HCT116 (cell line): Measurements from ENCODE around the gene MEI1. TPM values are rescaled to one million over a fixed set of nuclear protein-coding genes. Genes with fewer than 3 reads are reported as not detected.

ENCODE experiments used
- ATAC-seq: fragments of 200-7000 bp; cut with Tn5 transposase; 2 replicates; pipeline ENCODE4 v1.9.1; 2020; ENCODE audit warnings: mild to moderate bottlenecking, moderate library complexity
- BruUV-seq: library from RNA; stranded (reverse); fragments of 400-500 nt; replicated peaks from 2 replicates; lab custom pipeline; 2021; lab: Mats Ljungman, UMichigan
- CTCF ChIA-PET: fragments of 300-600 bp; sonication (Branson Sonifier 250); formaldehyde crosslinking; loops from one replicate; lab custom pipeline; 2021; ENCODE audit warnings: antibody characterized with exemption; lab: Charles Lee
- POLR2A ChIA-PET: fragments of 300-600, 350-600 bp; sonication (Branson Sonifier 250); formaldehyde crosslinking; loops from one replicate; lab custom pipeline; 2021; ENCODE audit warnings: antibody characterized with exemption; lab: Charles Lee
- RAD21 ChIA-PET, 2 experiments: fragments of 300-600 bp; sonication (Branson Sonifier 250); formaldehyde crosslinking; loops; one replicate each; lab custom pipeline; 2023; ENCODE audit warnings: low total read pairs in 2 of 2; ENCODE audit not compliant: uncharacterized antibody in 2 of 2, unreplicated experiment in 2 of 2, low non-redundant PET in 1 of 2; lab: Charles Lee
- DNase-seq: peaks from one replicate; pipeline ENCODE4 v3.0.0-alpha.2; 2010; ENCODE audit warnings: low read depth, low spot score
- H2AFZ ChIP-seq: fragments of 200-600 bp; shearing (Covaris generic), sonication (generic); 2 replicates; pipeline ENCODE4 v1.6.1; 2017; ENCODE audit warnings: low read depth, mixed run types, mixed read lengths, antibody characterized with exemption, low read length; ENCODE audit not compliant: poor library complexity, severe bottlenecking
- H3K27ac ChIP-seq: 2 replicates; pipeline ENCODE4 v1.5.1; 2012; ENCODE audit warnings: low read depth, low read length
- H3K27me3 ChIP-seq: fragments of 200-600 bp; sonication (generic); 2 replicates; pipeline ENCODE4 v1.6.1; 2016; ENCODE audit warnings: mixed run types, low read length, mixed read lengths; ENCODE audit not compliant: insufficient read depth
- H3K36me3 ChIP-seq, 2 experiments: fragments of 200-500 bp in 1 of 2; fragments of 200-600 bp in 1 of 2; sonication (Bioruptor generic) in 1 of 2; sonication (generic) in 1 of 2; 2 replicates each; pipeline versions ENCODE4 v1.5.1 to v1.6.1; 2014 to 2016; ENCODE audit warnings: low read length in 2 of 2, inconsistent platforms in 1 of 2, mixed read lengths in 1 of 2, mixed run types in 1 of 2; ENCODE audit not compliant: insufficient read depth in 2 of 2, control insufficient read depth in 1 of 2
- H3K4me1 ChIP-seq, 2 experiments: fragments of 200-600 bp in 1 of 2; sonication (generic) in 1 of 2; 2 replicates each; pipeline versions ENCODE4 v1.5.1 to v1.6.1; 2012 to 2017; ENCODE audit warnings: low read length in 2 of 2, inconsistent platforms in 1 of 2, mild to moderate bottlenecking in 1 of 2, mixed read lengths in 1 of 2, mixed run types in 1 of 2, moderate library complexity in 1 of 2; ENCODE audit not compliant: insufficient read depth in 2 of 2, control insufficient read depth in 1 of 2
- H3K4me2 ChIP-seq: fragments of 200-600 bp; sonication (generic); 2 replicates; pipeline ENCODE4 v1.6.1; 2017; ENCODE audit warnings: mixed run types, low read length, mixed read lengths
- H3K4me3 ChIP-seq, 2 experiments: fragments of 200-600 bp in 1 of 2; sonication (generic) in 1 of 2; replicated peaks in 1 of 2; 2 replicates each; pipeline ENCODE4 v1.5.1; 2011 to 2016; ENCODE audit warnings: low read length in 2 of 2, control low read depth in 1 of 2, low read depth in 1 of 2, mild to moderate bottlenecking in 1 of 2, mixed read lengths in 1 of 2, mixed run types in 1 of 2
- H3K79me2 ChIP-seq: fragments of 200-600 bp; sonication (generic); 2 replicates; pipeline ENCODE4 v1.6.1; 2017; ENCODE audit warnings: mild to moderate bottlenecking, mixed run types, low read length, moderate library complexity, mixed read lengths; ENCODE audit not compliant: insufficient read depth
- H3K9ac ChIP-seq: fragments of 200-600 bp; sonication (generic); 2 replicates; pipeline ENCODE4 v1.6.1; 2016; ENCODE audit warnings: low read length, mixed read lengths
- H3K9me2 ChIP-seq: fragments of 200-600 bp; sonication (generic), shearing (Covaris generic); 2 replicates; pipeline ENCODE4 v1.6.1; 2017; ENCODE audit warnings: mixed run types, mild to moderate bottlenecking, moderate library complexity; ENCODE audit not compliant: insufficient read depth
- H3K9me3 ChIP-seq, 2 experiments: fragments of 200-500 bp in 1 of 2; fragments of 200-600 bp in 1 of 2; sonication (Bioruptor generic) in 1 of 2; sonication (generic) in 1 of 2; 2 replicates each; pipeline ENCODE4 v1.6.1; 2014 to 2017; ENCODE audit warnings: low read length in 2 of 2, mixed read lengths in 2 of 2, inconsistent platforms in 1 of 2, low read depth in 1 of 2, mild to moderate bottlenecking in 1 of 2, mixed run types in 1 of 2, moderate library complexity in 1 of 2; ENCODE audit not compliant: control insufficient read depth in 1 of 2, insufficient read depth in 1 of 2
- H4K20me1 ChIP-seq: fragments of 200-600 bp; sonication (generic), shearing (Covaris generic); 2 replicates; pipeline ENCODE4 v1.6.1; 2017; ENCODE audit warnings: mixed run types, mild to moderate bottlenecking, moderate library complexity; ENCODE audit not compliant: insufficient read depth
- CBX3 ChIP-seq: IDR thresholded peaks from 2 replicates; pipeline ENCODE4 v1.6.1; 2012; ENCODE audit warnings: low read depth
- CEBPB ChIP-seq: IDR thresholded peaks from 2 replicates; pipeline ENCODE4 v1.6.1; 2012; ENCODE audit warnings: low read depth
- CTCF ChIP-seq, 3 experiments: fragments of 200-600 bp in 1 of 3; sonication (generic) in 1 of 3; IDR thresholded peaks in 2 of 3; conservative IDR thresholded peaks in 1 of 3; 2 replicates each; pipeline ENCODE4 v1.5.1; 2012 to 2017; ENCODE audit warnings: low read depth in 2 of 3, low read length in 2 of 3, antibody characterized with exemption in 1 of 3, borderline replicate concordance in 1 of 3, control low read depth in 1 of 3, mild to moderate bottlenecking in 1 of 3, mixed read lengths in 1 of 3, mixed run types in 1 of 3, moderate library complexity in 1 of 3; ENCODE audit not compliant: insufficient read depth in 1 of 3
- EGR1 ChIP-seq: IDR thresholded peaks from 2 replicates; pipeline ENCODE4 v1.6.1; 2012; ENCODE audit warnings: low read depth
- ELF1 ChIP-seq: IDR thresholded peaks from 2 replicates; pipeline ENCODE4 v1.6.1; 2012; ENCODE audit warnings: low read depth, borderline replicate concordance
- EZH2 ChIP-seq: fragments of 200-600 bp; sonication (generic); IDR thresholded peaks from 2 replicates; pipeline ENCODE4 v1.6.1; 2017; ENCODE audit warnings: antibody characterized with exemption, mixed run types
- EZH2phosphoT487 ChIP-seq: fragments of 200-600 bp; IDR thresholded peaks from 2 replicates; pipeline ENCODE4 v1.6.1; 2018; ENCODE audit warnings: antibody characterized with exemption, borderline replicate concordance
- FOSL1 ChIP-seq: IDR thresholded peaks from 2 replicates; pipeline ENCODE4 v1.6.1; 2012; ENCODE audit warnings: low read depth
- JUND ChIP-seq: IDR thresholded peaks from 2 replicates; pipeline ENCODE4 v1.6.1; 2012
- POLR2A ChIP-seq: IDR thresholded peaks from 2 replicates; pipeline ENCODE4 v1.7.0; 2011; ENCODE audit warnings: borderline replicate concordance; ENCODE audit not compliant: insufficient read depth, insufficient read length; ENCODE audit errors: extremely low read depth
- POLR2AphosphoS5 ChIP-seq: IDR thresholded peaks from 2 replicates; pipeline ENCODE4 v1.6.1; 2011; ENCODE audit warnings: mild to moderate bottlenecking, low read depth, low read length, moderate library complexity
- SP1 ChIP-seq: IDR thresholded peaks from 2 replicates; pipeline ENCODE4 v1.6.1; 2012; ENCODE audit warnings: low read depth
- SRF ChIP-seq: IDR thresholded peaks from 2 replicates; pipeline ENCODE4 v1.6.1; 2012; ENCODE audit warnings: low read depth
- TCF7L2 ChIP-seq: IDR thresholded peaks from 2 replicates; pipeline ENCODE4 v1.7.0; 2011; ENCODE audit warnings: borderline replicate concordance, inconsistent platforms; ENCODE audit not compliant: insufficient read depth, insufficient read length; ENCODE audit errors: extremely low read depth
- YY1 ChIP-seq: IDR thresholded peaks from 2 replicates; pipeline ENCODE4 v1.6.1; 2011; ENCODE audit warnings: low read length, low read depth, moderate library complexity, mild to moderate bottlenecking; ENCODE audit not compliant: insufficient replicate concordance; ENCODE audit errors: extremely low read depth
- ZFX ChIP-seq: fragments of 450-650 bp; IDR thresholded peaks from 2 replicates; pipeline ENCODE4 v1.6.1; 2017
- ZNF274 ChIP-seq: fragments of 200-500 bp; sonication (Bioruptor generic); IDR thresholded peaks from 2 replicates; pipeline ENCODE4 v1.6.1; 2014; ENCODE audit warnings: mild to moderate bottlenecking, low read depth, low read length, inconsistent platforms
- intact Hi-C: fragments of 100-400 bp; cut with micrococcal nuclease; formaldehyde crosslinking; loops from 2 replicates; pipeline ENCODE4 v1.10.0; 2022
- total RNA-seq: library from RNA; stranded (reverse); gene quantifications from one replicate; pipeline ENCODE4 v1.2.1, GENCODE V29; 2021; ENCODE audit not compliant: unreplicated experiment
- TF ChIP-seq, protein P1 (sequence below): IDR thresholded peaks from 2 replicates; pipeline ENCODE4 v1.6.1; 2011; ENCODE audit warnings: mild to moderate bottlenecking, low read length, moderate library complexity; ENCODE audit not compliant: insufficient replicate concordance; ENCODE audit errors: extremely low read depth
- TF ChIP-seq, protein P2 (sequence below): IDR thresholded peaks from 2 replicates; pipeline ENCODE4 v1.6.1; 2012

The MEI1 gene
- total RNA-seq, 1 experiment from 2014 or later, result 0.64 TPM

DNA sequence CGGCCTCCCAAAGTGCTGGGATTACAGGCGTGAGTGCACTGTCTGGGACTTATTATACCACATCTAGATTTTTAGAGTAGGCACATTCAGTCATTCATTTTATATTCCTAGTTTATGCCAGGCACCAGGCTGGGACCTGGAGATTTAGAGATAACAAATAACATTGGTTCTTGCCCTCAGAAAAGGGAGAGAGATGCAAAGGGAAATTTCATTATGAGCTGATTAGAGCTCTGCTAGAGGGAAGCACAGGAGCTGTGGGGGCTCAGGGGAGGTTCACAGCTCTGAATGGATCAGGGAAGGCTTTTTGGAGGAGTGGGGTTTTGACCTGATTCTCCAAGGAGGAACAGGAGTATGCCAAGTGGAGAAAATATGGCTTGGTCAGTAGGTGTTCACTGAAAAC lies 32.3 kb downstream of the MEI1 start:
- intact Hi-C loops, result no loop called here
- TF ChIP-seq CEBPB (no peak), JUND (no peak), POLR2AphosphoS5 (no peak), TCF7L2 (no peak), SP1 (no peak), EZH2phosphoT487 (no peak), CBX3 (no peak), YY1 (no peak), ELF1 (no peak), ZNF274 (no peak), POLR2A (no peak), SRF (no peak), CTCF (IDR thresholded peaks at IDR 0.05 in 2 of 3, conservative IDR thresholded peaks at IDR 0.05 in 1 of 3; ENCODE audit: borderline replicate concordance in 1 of 3, insufficient read depth in 1 of 3, low read depth in 2 of 3, low read length in 2 of 3) (no peak), ZFX (no peak), EGR1 (no peak), EZH2 (no peak), FOSL1 (no peak)
- TF ChIP-seq, protein P1, sequence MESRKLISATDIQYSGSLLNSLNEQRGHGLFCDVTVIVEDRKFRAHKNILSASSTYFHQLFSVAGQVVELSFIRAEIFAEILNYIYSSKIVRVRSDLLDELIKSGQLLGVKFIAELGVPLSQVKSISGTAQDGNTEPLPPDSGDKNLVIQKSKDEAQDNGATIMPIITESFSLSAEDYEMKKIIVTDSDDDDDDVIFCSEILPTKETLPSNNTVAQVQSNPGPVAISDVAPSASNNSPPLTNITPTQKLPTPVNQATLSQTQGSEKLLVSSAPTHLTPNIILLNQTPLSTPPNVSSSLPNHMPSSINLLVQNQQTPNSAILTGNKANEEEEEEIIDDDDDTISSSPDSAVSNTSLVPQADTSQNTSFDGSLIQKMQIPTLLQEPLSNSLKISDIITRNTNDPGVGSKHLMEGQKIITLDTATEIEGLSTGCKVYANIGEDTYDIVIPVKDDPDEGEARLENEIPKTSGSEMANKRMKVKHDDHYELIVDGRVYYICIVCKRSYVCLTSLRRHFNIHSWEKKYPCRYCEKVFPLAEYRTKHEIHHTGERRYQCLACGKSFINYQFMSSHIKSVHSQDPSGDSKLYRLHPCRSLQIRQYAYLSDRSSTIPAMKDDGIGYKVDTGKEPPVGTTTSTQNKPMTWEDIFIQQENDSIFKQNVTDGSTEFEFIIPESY, result no peak
- TF ChIP-seq, protein P2, sequence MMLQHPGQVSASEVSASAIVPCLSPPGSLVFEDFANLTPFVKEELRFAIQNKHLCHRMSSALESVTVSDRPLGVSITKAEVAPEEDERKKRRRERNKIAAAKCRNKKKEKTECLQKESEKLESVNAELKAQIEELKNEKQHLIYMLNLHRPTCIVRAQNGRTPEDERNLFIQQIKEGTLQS, result no peak
- TF ChIP-seq, all 23 proteins: peak for 0
- ChIA-PET POLR2A (no interaction called here), RAD21 (no interaction called here), CTCF (interaction anchor here (1.0 to 1.8 kb wide), 2 partner anchors 15 kb away, joined by 3 to 4 read pairs; no protein-coding TSS in a partner anchor)
- Histone ChIP-seq H3K4me1 (peaks cover 0 to 3% of the 10 kb centered on the region in 2 experiments; a peak in 1 of 4 replicates), H3K27me3 (no peaks in the 10 kb centered on the region), H3K9me3 (no peaks in the 10 kb centered on the region), H3K27ac (no peak overlapping the region), H3K4me3 (no peak overlapping the region), H3K36me3 (no peaks in the 10 kb centered on the region), H3K4me2 (no peak overlapping the region), H3K9ac (no peak overlapping the region), H2AFZ (no peak overlapping the region), H3K9me2 (no peaks in the 10 kb centered on the region), H3K79me2 (no peaks in the 10 kb centered on the region), H4K20me1 (no peaks in the 10 kb centered on the region)
- ATAC-seq (no peak), DNase-seq (no peak)
- no TSS peak for BruUV-seq
